ENCODE results near the gene CCDC188. TPM values are rescaled to one million over a fixed set of nuclear protein-coding genes. Genes with fewer than 3 reads are reported as not detected.

The CCDC188 gene
- total and polyA plus RNA-seq, 8 donors: 0.10 to 40.8 (median 0.76) TPM; not detected in 1

GRCh38 chr22:20099099-20099711, 51.6 kb downstream of the CCDC188 start:
- intact Hi-C loops (cut with DNase I; ENCODE audit: low total_unique reads): no loop called here
- no peak for DNase-seq
- no peaks in the 10 kb centered on the region for H3K27me3 ChIP-seq
- H3K9me3 ChIP-seq: peaks cover 0 to 4% (median 0%) of the 10 kb centered on the region in 4 donors
- peaks cover 0 to 6% (median 0%) of the 10 kb centered on the region in 4 donors for H3K4me1 ChIP-seq
- 89 to 95% (median 95%) methylated on average over 6 of the region's 6 CpGs for WGBS, 5 donors
- H3K4me3 ChIP-seq: no peak overlapping the region
- H3K27ac ChIP-seq: no peak overlapping the region
- H3K36me3 ChIP-seq: peaks cover 60 to 100% (median 98%) of the 10 kb centered on the region in 4 donors
- TF ChIP-seq CTCF (IDR thresholded peaks at IDR 0.05) (no peak), POLR2A (IDR thresholded peaks at IDR 0.05) (no peak), EP300 (IDR thresholded peaks at IDR 0.05) (no peak), POLR2AphosphoS5 (IDR thresholded peaks at IDR 0.05) (no peak)

Small RNA genes within 50 kb of the gene (small RNA-seq; reads per million reads assigned to genes)
- gene MIR6816: 0 to 0.14 (median 0) reads per million in 4 donors
- gene RF00599: 0 reads per million in 4 donors

Other genes starting within 250 kb of the CCDC188 start
- 100 to 1,000 TPM in 2 of 5 donors, 10 to 100 TPM in 3; 25.1 to 137 (median 87.9) TPM for gene COMT, start 209.3 kb downstream of the CCDC188 start, total RNA-seq
- 100 to 1,000 TPM; 103 to 174 (median 103) TPM for gene COMT, start 209.3 kb downstream of the CCDC188 start, polyA plus RNA-seq
- gene TXNRD2, start 209.2 kb downstream of the CCDC188 start, total RNA-seq: 10 to 100 TPM in 4 of 5 donors, 1 to 10 TPM in 1; 6.4 to 59.4 (median 25.3) TPM
- 10 to 100 TPM; 35.1 to 69.5 (median 57.7) TPM for gene TXNRD2, start 209.2 kb downstream of the CCDC188 start, polyA plus RNA-seq
- gene ARVCF, start 134.2 kb downstream of the CCDC188 start, total RNA-seq: 10 to 100 TPM; 11.2 to 51.3 (median 27.8) TPM
- 10 to 100 TPM in 2 of 3 donors, 1 to 10 TPM in 1; 3.5 to 15.4 (median 10.2) TPM for gene ARVCF, start 134.2 kb downstream of the CCDC188 start, polyA plus RNA-seq
- 10 to 100 TPM; 18.1 to 38.8 (median 27.2) TPM for gene TANGO2, start 129.9 kb downstream of the CCDC188 start, total RNA-seq
- 10 to 100 TPM; 13.8 to 37.7 (median 26.0) TPM for gene TANGO2, start 129.9 kb downstream of the CCDC188 start, polyA plus RNA-seq
- gene DGCR8, start 70.8 kb downstream of the CCDC188 start, total RNA-seq: 10 to 100 TPM; 25.1 to 55.4 (median 48.5) TPM
- gene DGCR8, start 70.8 kb downstream of the CCDC188 start, polyA plus RNA-seq: 10 to 100 TPM in 1 of 3 donors, 1 to 10 TPM in 2; 7.8 to 13.8 (median 9.3) TPM
- 100 to 1,000 TPM in 3 of 5 donors, 10 to 100 TPM in 2; 23.9 to 200 (median 127) TPM for gene RANBP1, start 35.0 kb downstream of the CCDC188 start, total RNA-seq
- 10 to 100 TPM; 72.8 to 93.5 (median 90.3) TPM for gene RANBP1, start 35.0 kb downstream of the CCDC188 start, polyA plus RNA-seq
- gene TRMT2A, start 33.8 kb downstream of the CCDC188 start, total RNA-seq: 100 to 1,000 TPM in 1 of 5 donors, 10 to 100 TPM in 4; 30.5 to 143 (median 89.5) TPM
- 10 to 100 TPM; 17.9 to 70.3 (median 33.6) TPM for gene TRMT2A, start 33.8 kb downstream of the CCDC188 start, polyA plus RNA-seq
- gene ZDHHC8, start 19.3 kb downstream of the CCDC188 start, total RNA-seq: 100 to 1,000 TPM in 1 of 5 donors, 10 to 100 TPM in 3, 1 to 10 TPM in 1; 4.2 to 228 (median 23.6) TPM
- gene ZDHHC8, start 19.3 kb downstream of the CCDC188 start, polyA plus RNA-seq: 10 to 100 TPM in 1 of 3 donors, 1 to 10 TPM in 2; 3.2 to 22.8 (median 9.7) TPM
- 1 to 10 TPM in 1 of 5 donors, under 1 TPM in 1, not detected in 3; 0.92 to 1.7 TPM for gene RTN4R, start 117.3 kb upstream of the CCDC188 start, total RNA-seq
- 1 to 10 TPM; 1.4 to 2.2 (median 2.0) TPM for gene RTN4R, start 117.3 kb upstream of the CCDC188 start, polyA plus RNA-seq
- gene DGCR6L, start 169.0 kb upstream of the CCDC188 start, total RNA-seq: 100 to 1,000 TPM in 1 of 5 donors, 10 to 100 TPM in 4; 21.4 to 148 (median 46.1) TPM
- 10 to 100 TPM; 81.5 to 88.3 (median 83.3) TPM for gene DGCR6L, start 169.0 kb upstream of the CCDC188 start, polyA plus RNA-seq
- 10 to 100 TPM in 4 of 5 donors, 1 to 10 TPM in 1; 5.9 to 29.9 (median 13.2) TPM for gene ZNF74, start 243.1 kb upstream of the CCDC188 start, total RNA-seq
- gene ZNF74, start 243.1 kb upstream of the CCDC188 start, polyA plus RNA-seq: 1 to 10 TPM; 3.1 to 5.5 (median 4.1) TPM